Hepatocyte (in vitro differentiated cells): ENCODE results near the gene BACH2. TPM values are rescaled to one million over a fixed set of nuclear protein-coding genes. Genes with fewer than 3 reads are reported as not detected.
A peak's percentile ranks its signal among the peaks of the same experiment; 100 is the strongest.

Source experiments
- DNase-seq: peaks from one replicate; pipeline ENCODE4 v3.0.0-alpha.2; 2016; ENCODE audit warnings: low spot score
- H2AFZ ChIP-seq: fragments of 200-600 bp; sonication (generic); 2 replicates; pipeline ENCODE4 v1.6.0; 2016; ENCODE audit warnings: antibody characterized with exemption, mild to moderate bottlenecking
- H3K27ac ChIP-seq: fragments of 200-600 bp; sonication (generic); 2 replicates; pipeline ENCODE4 v1.5.1; 2016; ENCODE audit warnings: mild to moderate bottlenecking
- H3K27me3 ChIP-seq: fragments of 200-600 bp; sonication (generic); 2 replicates; pipeline ENCODE4 v1.6.1; 2016
- H3K36me3 ChIP-seq: fragments of 200-600 bp; sonication (generic); replicated peaks from 2 replicates; pipeline ENCODE4 v1.5.1; 2016; ENCODE audit warnings: low read depth; ENCODE audit not compliant: insufficient read depth
- H3K4me1 ChIP-seq: fragments of 200-600 bp; sonication (generic); 2 replicates; pipeline ENCODE4 v1.5.1; 2016; ENCODE audit warnings: mild to moderate bottlenecking, moderate library complexity; ENCODE audit not compliant: insufficient read depth
- H3K4me2 ChIP-seq: fragments of 200-600 bp; sonication (generic); 2 replicates; pipeline ENCODE4 v1.6.0; 2016
- H3K4me3 ChIP-seq: fragments of 200-600 bp; sonication (generic); 2 replicates; pipeline ENCODE4 v1.5.1; 2016; ENCODE audit warnings: mild to moderate bottlenecking
- H3K79me2 ChIP-seq: fragments of 200-600 bp; sonication (generic); 2 replicates; pipeline ENCODE4 v1.6.0; 2017; ENCODE audit warnings: mild to moderate bottlenecking
- H3K9me2 ChIP-seq: fragments of 200-600 bp; sonication (generic); replicated peaks from 2 replicates; pipeline ENCODE4 v1.6.0; 2017; ENCODE audit warnings: mild to moderate bottlenecking; ENCODE audit not compliant: insufficient read depth
- H3K9me3 ChIP-seq: fragments of 200-600 bp; sonication (generic); 2 replicates; pipeline ENCODE4 v1.5.1; 2016; ENCODE audit warnings: low read depth, mild to moderate bottlenecking
- H4K20me1 ChIP-seq: fragments of 200-600 bp; sonication (generic); 2 replicates; pipeline ENCODE4 v1.6.0; 2016; ENCODE audit warnings: mild to moderate bottlenecking; ENCODE audit not compliant: insufficient read depth, poor library complexity, severe bottlenecking
- EZH2 ChIP-seq: fragments of 200-600 bp; sonication (generic); IDR thresholded peaks from 2 replicates; pipeline ENCODE4 v1.6.1; 2016; ENCODE audit warnings: antibody characterized with exemption, mild to moderate bottlenecking, borderline replicate concordance
- EZH2phosphoT487 ChIP-seq: fragments of 200-600 bp; sonication (generic); IDR thresholded peaks from one replicate; pipeline ENCODE4 v1.6.1; 2018; ENCODE audit warnings: antibody characterized with exemption, mild to moderate bottlenecking, low read depth, moderate library complexity; ENCODE audit not compliant: unreplicated experiment, severe bottlenecking
- WGBS: methylation state at CpG from one replicate; pipeline ENCODE4 v1.1.6; 2016; ENCODE audit warnings: low lambda C conversion rate; ENCODE audit errors: missing lambda C conversion rate; 5-methylcytosine and 5-hydroxymethylcytosine counted together
- polyA plus RNA-seq: library from polyadenylated mRNA; unstranded; fragments of >200 nt; fragmentation: Nextera tagmentation; extraction: Ambion mirVana; gene quantifications from 2 replicates; pipeline ENCODE4 v1.2.1, GENCODE V29; 2016
- total RNA-seq: library from RNA; depleted of rRNA; stranded (reverse); fragments of >200 nt; gene quantifications from 2 replicates; pipeline ENCODE4 v1.2.3, GENCODE V29; 2014
- TF ChIP-seq, protein P1 (sequence below): fragments of 200-600 bp; sonication (generic); IDR thresholded peaks from 2 replicates; pipeline ENCODE4 v1.5.1; 2016; ENCODE audit warnings: antibody characterized with exemption, mild to moderate bottlenecking; ENCODE audit not compliant: poor library complexity

The BACH2 gene
- total and polyA plus RNA-seq, 2 experiments from 2014 or later = 2.3 to 2.6 TPM

DNA sequence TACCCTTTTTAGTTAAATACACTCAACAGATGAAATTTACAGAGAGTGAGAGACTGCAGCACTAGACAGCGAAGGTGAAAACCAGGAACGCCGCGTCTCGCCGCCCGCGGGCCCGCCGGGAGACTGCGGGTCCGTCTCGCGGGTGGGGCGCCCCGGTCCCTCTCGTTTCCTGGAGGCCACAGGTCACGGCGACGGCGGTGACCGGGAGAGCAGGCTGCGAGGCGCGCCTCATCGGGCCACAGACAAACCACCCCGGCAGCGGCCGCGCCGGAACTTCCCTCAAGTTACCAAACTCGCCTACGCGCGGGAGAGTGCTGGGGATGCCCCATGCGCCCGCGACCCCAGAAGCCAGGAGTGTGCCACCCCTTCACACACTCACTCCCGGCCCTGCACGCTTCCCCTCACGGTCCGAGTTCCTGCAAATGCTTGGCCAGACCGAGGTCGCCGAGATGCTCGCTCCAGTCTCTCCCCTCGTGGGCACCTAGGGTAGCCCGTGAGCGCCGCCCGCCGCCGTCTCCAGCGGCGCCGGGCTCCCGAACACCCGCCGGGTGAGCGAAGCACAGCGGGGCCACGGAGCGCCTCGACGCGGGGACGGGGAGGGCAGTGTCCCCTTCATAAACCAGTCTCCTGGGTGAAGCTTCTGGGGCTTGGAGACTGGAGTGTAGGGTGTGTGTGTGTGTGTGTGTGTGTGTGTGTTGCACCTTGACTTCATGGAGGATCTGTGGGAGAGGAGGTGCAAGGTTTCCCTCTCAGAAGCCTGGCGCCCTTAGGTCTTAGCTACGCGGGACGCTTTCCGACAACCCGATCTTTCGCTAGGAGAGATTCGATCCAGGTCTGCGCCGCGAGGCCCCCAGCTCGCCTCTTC is 1.4 kb downstream of the BACH2 start:
- peak; percentile 68 for DNase-seq
- peaks cover 52% of the 10 kb centered on the region for H3K27me3 ChIP-seq
- H3K36me3 ChIP-seq = no peaks in the 10 kb centered on the region
- H2AFZ ChIP-seq = peak overlapping the region; percentile 93
- no peaks in the 10 kb centered on the region for H3K9me3 ChIP-seq
- WGBS = under 1% methylated on average over 65 of the region's 79 CpGs
- H3K79me2 ChIP-seq = peaks cover 5% of the 10 kb centered on the region
- no peaks in the 10 kb centered on the region for H3K9me2 ChIP-seq
- H3K4me2 ChIP-seq = peak overlapping the region; percentile 95
- H3K4me3 ChIP-seq = peak overlapping the region; percentile 96
- no peaks in the 10 kb centered on the region for H3K4me1 ChIP-seq
- H3K27ac ChIP-seq = peak overlapping the region; percentile 84
- no peak for TF ChIP-seq EZH2
- TF ChIP-seq, protein P1, sequence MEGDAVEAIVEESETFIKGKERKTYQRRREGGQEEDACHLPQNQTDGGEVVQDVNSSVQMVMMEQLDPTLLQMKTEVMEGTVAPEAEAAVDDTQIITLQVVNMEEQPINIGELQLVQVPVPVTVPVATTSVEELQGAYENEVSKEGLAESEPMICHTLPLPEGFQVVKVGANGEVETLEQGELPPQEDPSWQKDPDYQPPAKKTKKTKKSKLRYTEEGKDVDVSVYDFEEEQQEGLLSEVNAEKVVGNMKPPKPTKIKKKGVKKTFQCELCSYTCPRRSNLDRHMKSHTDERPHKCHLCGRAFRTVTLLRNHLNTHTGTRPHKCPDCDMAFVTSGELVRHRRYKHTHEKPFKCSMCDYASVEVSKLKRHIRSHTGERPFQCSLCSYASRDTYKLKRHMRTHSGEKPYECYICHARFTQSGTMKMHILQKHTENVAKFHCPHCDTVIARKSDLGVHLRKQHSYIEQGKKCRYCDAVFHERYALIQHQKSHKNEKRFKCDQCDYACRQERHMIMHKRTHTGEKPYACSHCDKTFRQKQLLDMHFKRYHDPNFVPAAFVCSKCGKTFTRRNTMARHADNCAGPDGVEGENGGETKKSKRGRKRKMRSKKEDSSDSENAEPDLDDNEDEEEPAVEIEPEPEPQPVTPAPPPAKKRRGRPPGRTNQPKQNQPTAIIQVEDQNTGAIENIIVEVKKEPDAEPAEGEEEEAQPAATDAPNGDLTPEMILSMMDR = peak; percentile 41
- no peaks in the 10 kb centered on the region for H4K20me1 ChIP-seq

DNA sequence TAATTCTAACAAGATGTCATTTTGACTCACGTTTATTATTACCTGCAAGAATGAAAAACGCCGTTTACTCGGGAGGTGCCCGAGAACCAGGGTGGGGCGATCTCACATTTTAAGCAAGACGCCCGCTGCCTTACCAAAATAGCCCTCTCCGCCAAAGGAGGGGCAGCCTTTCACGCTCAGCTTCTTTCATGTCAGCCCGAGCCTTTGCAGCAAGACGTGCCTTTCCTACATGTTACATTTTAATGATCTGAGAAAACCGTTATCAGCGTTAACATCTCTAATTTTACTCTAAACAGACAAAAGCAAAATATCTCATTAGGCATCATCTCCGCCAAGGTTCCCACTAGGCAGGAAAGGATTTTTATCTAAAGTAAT is 2.0 kb downstream of the BACH2 start:
- Histone ChIP-seq H3K4me2 (peak overlapping the region; percentile 95), H3K9me2 (no peaks in the 10 kb centered on the region), H3K4me3 (peak overlapping the region; percentile 96), H3K79me2 (peaks cover 5% of the 10 kb centered on the region), H3K9me3 (no peaks in the 10 kb centered on the region), H4K20me1 (no peaks in the 10 kb centered on the region), H3K27me3 (peaks cover 47% of the 10 kb centered on the region), H2AFZ (peak overlapping the region; percentile 93), H3K36me3 (no peaks in the 10 kb centered on the region), H3K4me1 (no peaks in the 10 kb centered on the region), H3K27ac (peak overlapping the region; percentile 84)
- TF ChIP-seq EZH2phosphoT487 (no peak), EZH2 (no peak)
- TF ChIP-seq, protein P1 = no peak
- DNase-seq = no peak
- WGBS = 6% methylated on average over 15 of the region's 15 CpGs

DNA sequence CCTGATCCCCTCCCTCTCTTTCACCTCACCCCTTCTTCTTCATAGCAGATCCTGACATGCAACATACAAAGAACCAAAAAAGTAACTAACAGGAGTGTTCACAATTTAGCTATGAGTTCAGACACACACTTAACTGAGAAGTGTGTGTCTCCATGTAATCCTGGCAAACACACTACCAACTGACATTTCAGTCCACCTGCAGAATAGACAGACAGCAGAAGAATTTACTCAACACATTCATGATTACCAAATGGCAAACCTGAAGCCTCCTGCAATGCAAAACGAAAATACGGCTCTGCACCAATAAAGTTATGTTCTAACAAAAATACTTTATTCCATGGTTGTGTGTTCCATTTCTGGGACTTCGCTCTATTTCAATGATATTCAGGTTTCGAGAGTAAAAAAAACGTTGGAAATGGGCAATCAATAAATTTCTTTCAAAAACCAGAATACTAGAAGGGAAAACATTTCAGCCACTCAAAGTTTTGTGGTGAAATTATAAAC is 2.6 kb downstream of the BACH2 start:
- no peak for DNase-seq
- WGBS = 77% methylated on average over 5 of the region's 5 CpGs
- Histone ChIP-seq H3K27me3 (peaks cover 42% of the 10 kb centered on the region), H3K4me3 (no peak overlapping the region), H3K4me2 (peak overlapping the region; percentile 95), H3K36me3 (no peaks in the 10 kb centered on the region), H3K4me1 (no peaks in the 10 kb centered on the region), H3K79me2 (peaks cover 5% of the 10 kb centered on the region), H3K9me2 (no peaks in the 10 kb centered on the region), H3K9me3 (no peaks in the 10 kb centered on the region), H3K27ac (no peak overlapping the region), H2AFZ (no peak overlapping the region), H4K20me1 (no peaks in the 10 kb centered on the region)
- no peak for TF ChIP-seq EZH2phosphoT487
- no peak for TF ChIP-seq EZH2

DNA sequence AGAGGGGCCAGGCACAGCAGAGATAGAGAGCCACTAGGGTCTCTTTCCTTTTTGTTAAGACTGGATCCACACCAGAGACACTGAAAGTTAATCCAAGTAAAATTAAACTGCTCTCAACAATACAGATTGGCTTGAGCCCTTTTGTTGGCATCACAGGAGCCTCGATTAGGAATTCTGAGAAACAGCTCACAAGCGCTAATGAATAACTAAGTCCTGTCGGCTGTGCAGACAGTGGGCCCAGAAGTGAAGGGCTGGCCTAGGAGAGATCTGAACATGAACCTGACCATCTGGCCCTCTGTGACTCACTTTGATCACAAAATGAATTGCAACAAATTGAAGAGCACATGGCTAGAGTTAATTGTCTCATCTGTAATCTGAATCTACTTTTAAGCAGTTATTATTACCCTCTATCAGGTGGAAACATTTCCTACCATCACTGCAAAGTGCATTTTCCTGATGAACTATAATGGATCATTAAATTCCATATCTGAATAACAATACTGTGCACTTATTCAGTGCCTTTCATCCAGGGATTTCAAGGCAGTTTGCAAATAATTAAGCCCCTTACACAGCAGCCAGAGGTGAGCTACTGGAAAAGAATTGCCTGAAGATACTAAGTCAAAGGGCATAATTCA is 3.2 kb downstream of the BACH2 start:
- H3K9me3 ChIP-seq = no peaks in the 10 kb centered on the region
- TF ChIP-seq EZH2 (no peak), EZH2phosphoT487 (no peak)
- TF ChIP-seq, protein P1 = no peak
- no peak overlapping the region for H3K27ac ChIP-seq
- H3K36me3 ChIP-seq = no peaks in the 10 kb centered on the region
- H3K4me3 ChIP-seq = no peak overlapping the region
- H2AFZ ChIP-seq = no peak overlapping the region
- no peaks in the 10 kb centered on the region for H3K4me1 ChIP-seq
- H3K9me2 ChIP-seq = no peaks in the 10 kb centered on the region
- WGBS = 78% methylated on average over 3 of the region's 3 CpGs
- no peak for DNase-seq
- no peak overlapping the region for H3K4me2 ChIP-seq
- no peaks in the 10 kb centered on the region for H4K20me1 ChIP-seq
- peaks cover 5% of the 10 kb centered on the region for H3K79me2 ChIP-seq
- H3K27me3 ChIP-seq = peaks cover 37% of the 10 kb centered on the region
